Thymus (tissue), 11 donors: ENCODE results near the gene CDH11. TPM values are rescaled to one million over a fixed set of nuclear protein-coding genes. Genes with fewer than 3 reads are reported as not detected.

Experiments used
- DNase-seq, 9 donors: peaks; one replicate each; pipeline ENCODE4 v3.0.0-alpha.2; 2013; ENCODE audit warnings: low spot score in 9 of 9, low read depth in 6 of 9, missing footprints in 1 of 9
- H3K27ac ChIP-seq, 2 donors: one replicate each; pipeline ENCODE4 v1.5.1; 2013; ENCODE audit warnings: control low read depth in 1 of 2, low read depth in 1 of 2, low read length in 1 of 2, mild to moderate bottlenecking in 1 of 2, moderate library complexity in 1 of 2
- H3K27me3 ChIP-seq, 2 donors: one replicate each; pipeline ENCODE4 v1.5.1; 2013; ENCODE audit warnings: low read length in 1 of 2; ENCODE audit not compliant: control insufficient read depth in 2 of 2, insufficient read depth in 1 of 2
- H3K36me3 ChIP-seq, 2 donors: one replicate each; pipeline ENCODE4 v1.5.1; 2013; ENCODE audit warnings: low read length in 1 of 2, mild to moderate bottlenecking in 1 of 2, moderate library complexity in 1 of 2; ENCODE audit not compliant: control insufficient read depth in 2 of 2, insufficient read depth in 2 of 2
- H3K4me1 ChIP-seq, 2 donors: one replicate each; pipeline ENCODE4 v1.5.1; 2013; ENCODE audit warnings: low read length in 2 of 2; ENCODE audit not compliant: control insufficient read depth in 2 of 2, insufficient read depth in 2 of 2
- H3K4me3 ChIP-seq, 2 donors: one replicate each; pipeline ENCODE4 v1.5.1; 2013; ENCODE audit warnings: low read length in 2 of 2, control low read depth in 1 of 2, mild to moderate bottlenecking in 1 of 2
- H3K9me3 ChIP-seq, 2 donors: one replicate each; pipeline ENCODE4 v1.5.1; 2013; ENCODE audit warnings: low read length in 1 of 2, mild to moderate bottlenecking in 1 of 2; ENCODE audit not compliant: control insufficient read depth in 2 of 2, insufficient read depth in 1 of 2
- WGBS: extraction: QIAGEN DNeasy Blood & Tissue Kit; methylation state at CpG from one replicate; pipeline ENCODE4 v1.1.7; 2013; 5-methylcytosine and 5-hydroxymethylcytosine counted together
- polyA plus RNA-seq: library from polyadenylated mRNA; stranded (reverse); fragments of 200-250 nt; gene quantifications from one replicate; pipeline ENCODE4 v1.2.3, GENCODE V29; 2013
- total RNA-seq: library from RNA; stranded (reverse); fragments of 120-200 nt; gene quantifications from one replicate; pipeline ENCODE4 v1.2.4, GENCODE V29; 2013
- donor health status: healthy.

The CDH11 gene
- total and polyA plus RNA-seq, 2 donors, result 3.7 to 7.5 TPM

DNA sequence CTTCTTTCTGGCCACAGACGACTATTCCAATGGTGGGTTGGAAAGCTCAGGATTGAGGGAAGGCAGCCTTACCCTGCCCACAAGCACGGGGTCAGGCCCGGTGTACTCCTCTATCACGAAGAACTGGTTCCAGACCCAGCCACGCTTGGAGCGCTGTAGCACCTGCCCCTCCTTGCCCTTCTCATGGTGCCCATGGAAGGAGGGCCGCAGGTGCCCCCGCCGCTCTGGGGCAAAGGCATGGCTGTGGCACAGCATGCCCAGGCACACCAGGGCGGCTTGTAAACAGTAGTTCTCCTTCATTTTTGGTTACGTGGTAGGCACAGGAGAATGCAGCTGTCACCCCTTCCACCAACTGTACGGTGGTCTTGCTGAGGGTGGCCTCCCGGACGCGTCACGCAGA, 117.3 kb downstream of the CDH11 start:
- H3K9me3 ChIP-seq, result no peaks in the 10 kb centered on the region
- DNase-seq, result no peak

DNA sequence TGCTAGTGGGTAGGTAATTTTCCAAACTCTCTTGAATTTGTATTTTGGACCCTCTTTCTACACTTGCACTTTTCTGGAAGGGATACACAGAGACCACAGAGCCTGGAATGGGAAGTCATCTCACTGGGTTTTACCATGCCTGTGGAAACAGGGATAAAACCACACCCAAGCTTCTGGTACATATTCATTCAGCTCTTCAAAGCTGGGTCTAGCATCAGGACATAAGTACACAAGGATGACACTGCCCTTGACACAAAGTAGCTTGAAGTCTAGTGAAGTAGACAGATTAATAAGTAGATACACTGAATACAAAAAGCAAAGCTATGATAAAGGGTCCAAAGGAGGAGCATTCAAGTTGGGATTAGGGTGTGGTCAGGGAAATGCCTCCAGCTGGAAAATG, 118.2 kb downstream of the CDH11 start:
- Histone ChIP-seq H3K36me3 (no peaks in the 10 kb centered on the region), H3K9me3 (no peaks in the 10 kb centered on the region), H3K27ac (no peak overlapping the region), H3K4me3 (no peak overlapping the region), H3K4me1 (no peaks in the 10 kb centered on the region), H3K27me3 (no peaks in the 10 kb centered on the region)
- DNase-seq, result no peak

More for the DNA sequence above, 117.3 kb downstream of the CDH11 start:
- no peaks in the 10 kb centered on the region for H3K36me3 ChIP-seq
- H3K27ac ChIP-seq, result no peak overlapping the region
- no peak overlapping the region for H3K4me3 ChIP-seq
- H3K4me1 ChIP-seq, result no peaks in the 10 kb centered on the region
- 96% methylated on average over 16 of the region's 16 CpGs for WGBS
- no peaks in the 10 kb centered on the region for H3K27me3 ChIP-seq

DNA sequence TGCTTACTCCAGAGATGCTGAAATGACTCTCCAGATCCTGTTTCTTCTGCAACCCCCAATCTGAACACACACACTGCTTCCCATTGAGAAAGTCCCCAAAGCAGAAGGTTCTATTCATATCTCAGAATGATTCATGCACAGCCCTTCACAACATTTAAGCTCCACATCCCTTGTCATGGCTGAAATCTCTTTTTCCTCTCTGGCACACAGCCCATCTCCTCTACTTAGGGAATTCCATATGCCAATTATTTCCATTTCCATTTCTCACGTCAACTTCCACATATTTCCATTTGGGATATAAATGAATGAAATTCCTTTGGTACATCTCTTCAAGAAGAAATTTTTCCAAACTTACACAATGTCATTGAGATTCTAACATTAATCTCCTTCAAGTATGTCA, 119.6 kb downstream of the CDH11 start:
- Histone ChIP-seq H3K27me3 (no peaks in the 10 kb centered on the region), H3K27ac (no peak overlapping the region)
- DNase-seq, result no peak

DNA sequence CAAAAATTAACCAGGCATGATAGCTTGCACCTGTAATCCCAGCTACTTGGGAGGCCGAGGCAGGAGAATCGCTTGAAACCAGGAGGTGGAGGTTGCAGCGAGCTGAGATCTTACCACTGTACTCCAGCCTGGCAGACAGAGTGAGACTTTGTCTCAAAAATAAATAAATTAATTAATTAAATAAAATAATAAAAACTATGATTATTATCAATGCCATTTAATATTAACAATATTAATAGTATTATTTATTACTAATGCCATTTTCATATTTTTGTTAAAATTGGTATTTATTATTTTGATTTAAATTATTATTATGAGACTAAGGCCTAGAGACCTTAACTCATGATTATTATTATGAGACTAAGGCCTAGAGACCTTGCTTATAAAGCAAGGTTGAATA, 121.2 kb downstream of the CDH11 start:
- Histone ChIP-seq H3K9me3 (no peaks in the 10 kb centered on the region), H3K27ac (no peak overlapping the region), H3K36me3 (no peaks in the 10 kb centered on the region), H3K4me3 (no peak overlapping the region), H3K27me3 (no peaks in the 10 kb centered on the region), H3K4me1 (no peaks in the 10 kb centered on the region)
- 96% methylated on average over 3 of the region's 3 CpGs for WGBS
- DNase-seq, result no peak

More for the DNA sequence above, 119.6 kb downstream of the CDH11 start:
- Histone ChIP-seq H3K9me3 (no peaks in the 10 kb centered on the region), H3K4me3 (no peak overlapping the region), H3K4me1 (no peaks in the 10 kb centered on the region), H3K36me3 (no peaks in the 10 kb centered on the region)
- 87% methylated on average over 1 of the region's 1 CpG for WGBS

GRCh38 chr16:64997751-64998150, 124.1 kb downstream of the CDH11 start:
- Histone ChIP-seq H3K27me3 (no peaks in the 10 kb centered on the region), H3K4me1 (no peaks in the 10 kb centered on the region), H3K9me3 (no peaks in the 10 kb centered on the region), H3K4me3 (no peak overlapping the region), H3K36me3 (no peaks in the 10 kb centered on the region), H3K27ac (no peak overlapping the region)
- 89% methylated on average over 2 of the region's 2 CpGs for WGBS
- DNase-seq, result no peak

- 96% methylated on average over 9 of the region's 9 CpGs for WGBS
- H3K27me3 ChIP-seq, result no peaks in the 10 kb centered on the region
- H3K36me3 ChIP-seq, result no peaks in the 10 kb centered on the region
- no peaks in the 10 kb centered on the region for H3K4me1 ChIP-seq
- no peaks in the 10 kb centered on the region for H3K9me3 ChIP-seq
- DNase-seq, result no peak
- H3K27ac ChIP-seq, result no peak overlapping the region
- no peak overlapping the region for H3K4me3 ChIP-seq
Observed at GRCh38 chr16:64997121-64997520, 124.7 kb downstream of the CDH11 start.

- H3K4me3 ChIP-seq, result no peak overlapping the region
- H3K4me1 ChIP-seq, result no peaks in the 10 kb centered on the region
- H3K9me3 ChIP-seq, result no peaks in the 10 kb centered on the region
- DNase-seq, result no peak
- no peaks in the 10 kb centered on the region for H3K36me3 ChIP-seq
- no peaks in the 10 kb centered on the region for H3K27me3 ChIP-seq
- 95% methylated on average over 5 of the region's 5 CpGs for WGBS
- no peak overlapping the region for H3K27ac ChIP-seq
Observed at GRCh38 chr16:64996641-64997040, 125.2 kb downstream of the CDH11 start.

DNA sequence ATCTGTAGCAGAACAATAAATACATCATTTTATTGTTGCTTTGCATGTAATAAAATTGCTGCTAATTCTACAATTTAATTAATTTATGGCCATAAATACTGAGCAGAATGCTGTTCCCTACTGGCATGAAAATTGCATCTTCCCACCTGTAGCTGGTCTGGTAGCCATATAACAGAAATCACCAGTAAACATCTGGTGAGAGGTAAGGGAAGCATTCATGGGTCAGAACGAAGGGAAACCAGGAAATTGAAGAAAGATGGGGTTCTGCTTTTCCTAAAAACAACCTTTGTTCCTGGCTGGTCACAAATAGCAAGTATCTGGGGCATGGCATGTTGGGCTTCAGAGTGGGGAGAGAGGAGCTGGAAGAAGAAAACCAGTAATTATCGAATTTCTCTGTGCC, 128.4 kb downstream of the CDH11 start:
- Histone ChIP-seq H3K27ac (no peak overlapping the region), H3K27me3 (no peaks in the 10 kb centered on the region), H3K4me3 (no peak overlapping the region), H3K9me3 (no peaks in the 10 kb centered on the region), H3K36me3 (no peaks in the 10 kb centered on the region), H3K4me1 (no peaks in the 10 kb centered on the region)
- no peak for DNase-seq
- 36% methylated on average over 2 of the region's 2 CpGs for WGBS

GRCh38 chr16:64991001-64991400, 130.9 kb downstream of the CDH11 start:
- Histone ChIP-seq H3K4me1 (no peaks in the 10 kb centered on the region), H3K36me3 (no peaks in the 10 kb centered on the region), H3K27ac (no peak overlapping the region), H3K9me3 (no peaks in the 10 kb centered on the region), H3K4me3 (no peak overlapping the region), H3K27me3 (no peaks in the 10 kb centered on the region)
- WGBS, result 94% methylated on average over 1 of the region's 1 CpG
- no peak for DNase-seq

GRCh38 chr16:64990101-64990500, 131.8 kb downstream of the CDH11 start:
- H3K9me3 ChIP-seq, result no peaks in the 10 kb centered on the region
- no peak overlapping the region for H3K27ac ChIP-seq
- no peaks in the 10 kb centered on the region for H3K4me1 ChIP-seq
- WGBS, result 94% methylated on average over 3 of the region's 3 CpGs
- H3K4me3 ChIP-seq, result no peak overlapping the region
- H3K36me3 ChIP-seq, result no peaks in the 10 kb centered on the region
- no peaks in the 10 kb centered on the region for H3K27me3 ChIP-seq
- no peak for DNase-seq
